GM18858 (cell line): ENCODE data around the gene FN3KRP.

Source experiments
- ATAC-seq: cut with Tn5 transposase; IDR thresholded peaks from one replicate; pipeline ENCODE4 v1.9.1; 2021; ENCODE audit not compliant: unreplicated experiment

The FN3KRP gene

GRCh38 chr17:82716203-82717010 is at the start of gene FN3KRP:
Gene FN3KRP (plus strand): TSS chr17:82716706. CDS start chr17:82716756, 50 bp downstream.
- no peak for ATAC-seq

GRCh38 chr17:82666931-82667667 is 49.4 kb upstream of the FN3KRP start:
- no peak for ATAC-seq

GRCh38 chr17:82667668-82668000 is 48.9 kb upstream of the FN3KRP start:
- no peak for ATAC-seq

- no peak for ATAC-seq
Observed at GRCh38 chr17:82668024-82668630, 48.4 kb upstream of the FN3KRP start.

GRCh38 chr17:82668631-82669099 is 47.8 kb upstream of the FN3KRP start:
- ATAC-seq, result no peak

- ATAC-seq, result no peak
Observed at GRCh38 chr17:82670661-82671450, 45.6 kb upstream of the FN3KRP start.

- ATAC-seq, result no peak
Observed at GRCh38 chr17:82674656-82675475, 41.6 kb upstream of the FN3KRP start.

GRCh38 chr17:82675476-82676245 is 40.8 kb upstream of the FN3KRP start:
- ATAC-seq, result no peak

- ATAC-seq, result no peak
Observed at GRCh38 chr17:82677353-82677925, 39.1 kb upstream of the FN3KRP start.

- no peak for ATAC-seq
Observed at GRCh38 chr17:82678265-82678891, 38.1 kb upstream of the FN3KRP start.

GRCh38 chr17:82679586-82680465 is 36.7 kb upstream of the FN3KRP start:
- ATAC-seq, result no peak

GRCh38 chr17:82681547-82681946 is 35.0 kb upstream of the FN3KRP start:
- ATAC-seq, result no peak

- ATAC-seq, result no peak
Observed at GRCh38 chr17:82683534-82683933, 33.0 kb upstream of the FN3KRP start.

GRCh38 chr17:82684228-82684841 is 32.2 kb upstream of the FN3KRP start:
- ATAC-seq, result no peak

GRCh38 chr17:82685291-82685690 is 31.2 kb upstream of the FN3KRP start:
- ATAC-seq, result no peak

GRCh38 chr17:82686366-82687324 is 29.9 kb upstream of the FN3KRP start:
- no peak for ATAC-seq
